ENCODE measurements around the gene EPN3.

EPN3 gene

DNA sequence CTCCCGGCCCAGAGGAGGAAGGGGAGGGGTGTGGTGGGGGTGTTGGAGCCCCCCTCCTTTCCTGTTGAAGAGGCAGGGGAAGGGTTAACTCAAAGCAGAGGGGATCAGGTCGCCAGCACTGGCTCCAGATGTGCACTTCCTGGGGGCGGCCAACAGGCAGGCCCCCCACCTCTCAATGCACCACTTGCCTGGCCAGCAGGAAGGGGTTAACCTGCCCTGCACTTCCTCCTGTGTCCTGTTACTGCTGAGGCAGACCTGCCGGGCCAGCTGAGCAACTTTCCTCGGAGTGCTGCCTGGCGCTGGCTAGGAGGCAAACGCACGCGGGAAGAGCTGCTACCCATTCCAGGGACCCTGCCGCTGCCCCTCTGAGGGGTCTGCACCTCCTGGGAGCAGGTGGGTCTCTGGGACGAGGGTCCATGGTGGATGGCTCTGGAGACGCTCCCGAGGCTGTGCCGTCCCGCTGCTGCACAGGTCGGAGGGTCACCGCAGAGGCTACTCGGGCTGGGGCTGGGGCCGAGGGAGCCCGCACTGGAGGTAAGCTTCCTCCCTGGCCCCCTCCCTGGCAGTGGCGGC is at the start of gene EPN3:
EPN3 (plus strand) TSS at position 284 of the 573 bp plus-strand sequence. CDS start 3,822 bp downstream, outside the sequence.
- no peak within 1 kb of the TSS for H3K4me3 ChIP-seq (replicated peaks in 1 of 2; ENCODE audit: low read depth in 2 of 2, low read length in 2 of 2)
- no peak for DNase-seq (ENCODE audit: low read depth in 2 of 2)
- no peak for TF ChIP-seq CTCF (IDR thresholded peaks at IDR 0.05; ENCODE audit: low read depth, low read length)

- DNase-seq (ENCODE audit: low read depth in 2 of 2), result no peak
- H3K4me3 ChIP-seq (replicated peaks in 1 of 2; ENCODE audit: low read depth in 2 of 2, low read length in 2 of 2), result no peak overlapping the region
- TF ChIP-seq CTCF (IDR thresholded peaks at IDR 0.05; ENCODE audit: low read depth, low read length), result no peak
These were observed 49.3 kb upstream of the EPN3 start for GRCh38 chr17:50483266-50483665.

DNA sequence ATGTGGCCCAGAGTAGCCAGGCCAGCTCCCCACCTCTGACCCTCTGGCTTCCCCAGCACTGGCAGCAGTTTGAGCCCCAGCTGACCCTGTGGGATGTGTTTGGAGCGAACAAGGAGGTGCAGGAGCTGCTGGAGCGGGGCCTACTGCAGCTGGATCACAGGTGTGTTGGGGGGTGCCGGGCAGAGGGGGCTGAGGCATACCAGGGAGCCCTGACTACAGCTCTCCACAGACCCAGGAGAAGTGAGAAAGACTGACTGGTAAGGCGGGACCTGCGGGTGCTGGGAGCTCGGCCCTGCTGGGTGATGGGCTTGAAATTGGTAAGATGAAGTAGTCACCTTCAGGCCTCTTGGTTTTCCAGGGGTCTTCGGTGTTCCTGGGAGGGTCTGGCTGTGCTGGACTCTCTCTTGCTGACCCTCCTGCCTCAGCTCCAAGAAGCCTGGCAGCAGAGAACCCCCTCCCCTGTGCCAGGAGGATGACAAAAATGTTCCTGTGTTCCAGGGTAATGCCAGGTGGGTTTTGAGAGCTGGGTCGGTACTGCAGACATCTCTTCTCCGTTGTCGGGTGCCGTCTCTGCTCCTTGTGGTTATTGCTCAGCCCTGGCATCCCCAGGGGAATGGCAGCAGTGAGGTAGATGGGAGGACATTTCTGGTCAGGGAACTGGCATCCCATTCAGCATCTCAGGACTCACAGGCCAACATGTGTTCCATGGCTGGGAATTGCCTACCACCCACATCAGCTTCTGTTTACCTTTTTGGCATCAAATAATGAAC is 48.0 kb upstream of the EPN3 start:
- DNase-seq (ENCODE audit: low read depth in 2 of 2), result no peak
- H3K4me3 ChIP-seq (replicated peaks in 1 of 2; ENCODE audit: low read depth in 2 of 2, low read length in 2 of 2), result no peak overlapping the region
- TF ChIP-seq CTCF (IDR thresholded peaks at IDR 0.05; ENCODE audit: low read depth, low read length), result no peak

DNA sequence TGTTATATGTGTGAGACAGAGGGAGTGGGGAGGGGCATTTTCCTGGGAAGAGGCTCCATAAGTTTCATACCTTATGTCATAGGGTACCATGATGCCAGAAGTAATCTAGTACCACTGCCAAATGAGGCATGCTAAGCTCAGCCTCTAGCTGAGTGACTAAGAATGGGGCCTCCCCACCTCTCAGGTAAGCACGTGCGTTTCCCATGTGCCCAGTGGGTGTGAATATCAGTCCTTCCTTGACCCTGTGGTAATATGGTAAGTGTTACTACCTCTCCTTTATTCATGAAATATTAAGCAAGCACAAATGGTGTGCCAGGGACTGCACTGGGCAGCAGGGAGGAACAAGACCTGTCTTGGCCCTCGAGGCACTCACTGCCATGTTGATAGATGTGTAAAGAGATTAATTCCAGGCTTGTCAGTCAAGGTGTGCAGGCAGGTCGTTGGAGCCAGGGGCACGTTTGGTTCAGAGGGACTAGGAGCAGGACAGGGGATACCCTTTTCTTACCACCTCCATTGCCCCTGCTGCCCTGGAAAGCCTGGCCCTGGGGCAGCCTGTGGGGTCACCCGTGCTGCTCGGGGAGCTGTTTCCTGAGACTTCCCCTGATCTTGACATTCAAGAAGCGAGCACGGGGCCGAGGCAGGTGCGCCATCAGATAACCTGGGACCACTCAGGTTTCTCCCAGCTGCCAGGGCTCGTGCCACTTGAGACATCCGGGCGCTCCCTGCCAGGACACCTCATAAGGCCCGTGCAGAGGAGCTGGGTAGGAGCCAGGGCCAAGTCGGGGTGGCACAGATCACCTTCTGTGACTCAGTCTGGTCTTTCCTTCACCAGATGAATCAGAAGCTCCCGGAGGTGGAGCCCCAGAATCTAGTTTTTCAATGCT is 45.1 kb upstream of the EPN3 start:
- peak in 1 of 2 donors; percentile 18 for DNase-seq (ENCODE audit: low read depth in 2 of 2)
- no peak overlapping the region for H3K4me3 ChIP-seq (replicated peaks in 1 of 2; ENCODE audit: low read depth in 2 of 2, low read length in 2 of 2)
- TF ChIP-seq CTCF (IDR thresholded peaks at IDR 0.05; ENCODE audit: low read depth, low read length), result no peak

GRCh38 chr17:50488880-50489279 is 43.7 kb upstream of the EPN3 start:
- no peak for TF ChIP-seq CTCF (IDR thresholded peaks at IDR 0.05; ENCODE audit: low read depth, low read length)
- no peak for DNase-seq (ENCODE audit: low read depth in 2 of 2)
- H3K4me3 ChIP-seq (replicated peaks in 1 of 2; ENCODE audit: low read depth in 2 of 2, low read length in 2 of 2), result no peak overlapping the region

GRCh38 chr17:50491505-50491904 is 41.0 kb upstream of the EPN3 start:
- DNase-seq (ENCODE audit: low read depth in 2 of 2), result no peak
- no peak for TF ChIP-seq CTCF (IDR thresholded peaks at IDR 0.05; ENCODE audit: low read depth, low read length)

More at GRCh38 chr17:50491505-50491904, 41.0 kb upstream of the EPN3 start:
- H3K4me3 ChIP-seq (replicated peaks in 1 of 2; ENCODE audit: low read depth in 2 of 2, low read length in 2 of 2), result no peak overlapping the region
